GM19240 (cell line): ENCODE measurements around the gene FAM13B.
A peak's percentile ranks its signal among the peaks of the same experiment; 100 is the strongest.

ENCODE experiments used
- DNase-seq: peaks from one replicate; pipeline ENCODE4 v3.0.0; 2011; ENCODE audit warnings: low spot score; ENCODE audit not compliant: insufficient read length

Gene FAM13B

DNA sequence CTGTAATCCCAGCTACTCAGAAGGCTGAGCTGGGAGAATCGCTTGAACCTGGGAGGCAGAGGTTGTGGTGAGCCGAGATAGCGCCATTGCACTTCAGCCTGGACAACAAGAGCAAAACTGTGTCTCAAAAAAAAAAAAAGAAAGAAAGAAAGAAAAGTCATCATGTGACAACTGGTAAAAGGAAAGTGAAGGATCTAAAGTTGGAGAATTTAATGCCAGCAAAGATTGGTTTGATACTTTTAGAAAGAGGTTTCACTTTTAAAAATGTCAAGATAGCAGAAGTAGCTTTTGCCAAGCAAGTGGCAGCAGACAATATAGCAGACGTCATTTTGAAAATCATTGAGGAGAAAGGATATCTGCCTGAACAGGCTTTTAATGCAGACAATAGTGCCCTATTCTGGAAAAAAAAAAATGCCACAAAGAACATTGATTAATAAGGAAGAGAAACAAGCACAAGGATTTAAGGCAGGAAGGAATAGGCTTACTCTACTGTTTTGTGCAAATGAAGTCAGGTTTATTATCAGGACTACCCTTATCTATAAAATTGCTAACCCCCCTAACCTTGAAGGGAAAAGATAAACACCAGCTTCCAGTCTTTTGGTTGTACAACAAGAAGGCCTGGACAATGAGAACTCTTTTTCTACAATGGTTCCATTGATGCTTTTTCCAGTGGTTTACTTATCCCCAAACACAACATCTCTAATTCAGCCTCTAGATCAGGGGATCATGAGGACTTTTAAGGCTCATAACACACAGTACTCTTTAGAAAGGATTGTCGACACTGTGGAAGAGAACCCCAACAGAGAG lies 131.7 kb downstream of the FAM13B start:
- DNase-seq: no peak

DNA sequence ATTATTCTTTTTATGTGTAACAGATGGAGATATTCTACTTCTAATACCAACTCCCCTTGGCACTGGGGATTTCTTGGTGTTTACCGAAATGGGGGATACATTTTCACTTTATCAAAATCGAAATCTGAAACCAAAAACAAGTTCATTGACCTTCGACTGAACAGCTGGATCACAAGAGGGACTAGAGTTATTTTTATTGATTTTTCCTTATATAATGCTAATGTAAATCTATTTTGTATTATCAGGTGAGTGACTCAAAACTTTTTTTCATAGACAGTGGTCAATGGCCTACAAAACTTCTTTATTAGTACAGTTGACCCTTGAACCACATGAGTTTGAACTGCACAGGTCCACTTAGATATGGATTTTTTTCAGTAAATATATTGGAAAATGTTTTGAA lies 133.4 kb downstream of the FAM13B start:
- no peak for DNase-seq

DNA sequence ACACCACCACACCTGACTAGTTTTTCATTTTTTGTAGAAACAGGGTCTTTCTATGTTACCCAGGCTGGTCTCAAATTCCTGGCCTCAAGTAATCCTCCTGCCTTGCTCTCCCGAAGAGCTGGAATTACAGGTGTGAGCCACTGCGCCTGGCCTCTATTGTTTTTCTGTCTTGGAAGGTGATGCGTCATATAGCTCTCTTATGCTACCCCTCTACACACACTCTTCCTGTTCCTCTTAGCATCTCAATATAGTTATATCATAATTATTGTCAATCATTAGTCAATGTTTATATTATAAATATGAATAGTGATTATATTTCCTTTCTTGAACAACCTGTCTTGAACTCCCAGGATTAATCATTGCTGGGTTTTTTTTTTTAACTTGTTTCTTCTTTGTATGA lies 136.3 kb downstream of the FAM13B start:
- DNase-seq: no peak

DNA sequence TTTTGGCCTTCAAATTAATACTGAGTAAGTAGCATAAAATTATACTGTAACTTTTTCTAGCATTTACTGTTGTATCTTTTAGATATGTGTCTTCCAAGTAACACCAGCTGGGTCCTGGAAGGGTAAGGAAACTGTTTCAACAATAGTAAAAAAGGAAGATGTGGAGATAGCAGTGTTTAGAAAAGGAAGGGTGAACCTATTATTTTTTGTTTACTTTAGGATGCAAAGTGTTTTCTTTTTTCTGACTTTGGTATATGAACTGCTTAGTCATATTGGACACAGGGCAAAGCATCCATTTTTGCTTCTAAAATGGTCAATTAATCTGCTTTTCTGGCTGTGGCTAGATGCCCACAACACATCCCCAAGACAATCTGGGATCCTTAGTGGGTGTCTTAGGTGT lies 138.3 kb downstream of the FAM13B start:
- no peak for DNase-seq

DNA sequence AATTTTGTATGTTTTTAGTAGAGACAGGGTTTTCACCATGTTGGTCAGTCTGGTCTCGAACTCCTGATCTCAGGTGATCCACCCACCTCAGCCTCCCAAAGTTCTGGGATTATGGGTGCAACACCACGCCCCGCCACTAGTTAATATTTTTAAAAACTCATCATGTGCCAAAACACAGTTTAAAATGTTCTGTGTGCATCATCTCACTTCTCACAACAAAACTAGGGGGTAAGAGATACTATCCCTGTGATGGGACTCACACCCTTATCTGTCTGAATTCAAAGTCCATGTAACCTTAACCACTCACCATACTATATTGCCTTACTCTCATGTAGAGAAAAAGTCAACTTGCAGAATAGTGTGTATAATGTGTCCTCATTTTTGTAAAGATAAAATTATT lies 141.0 kb downstream of the FAM13B start:
- DNase-seq: no peak

DNA sequence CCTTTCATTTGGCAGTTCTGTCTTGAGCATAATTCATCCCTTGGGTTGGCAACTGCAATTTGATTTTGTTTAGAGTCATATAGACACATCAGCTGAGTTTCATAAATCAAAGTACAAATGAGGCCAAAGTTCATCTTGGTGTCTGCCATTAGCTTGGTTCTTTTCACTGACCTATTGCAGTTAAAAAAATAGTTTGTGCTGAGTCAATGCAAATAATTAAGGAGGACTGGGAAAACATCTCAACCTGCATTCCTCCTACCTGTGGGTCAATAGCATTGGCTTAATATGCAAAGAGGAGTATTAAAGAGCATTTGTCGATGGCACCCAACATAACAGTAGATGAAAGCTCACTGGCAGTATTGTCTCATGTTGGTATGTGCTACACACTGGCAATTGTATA lies 142.0 kb downstream of the FAM13B start:
- no peak for DNase-seq

DNA sequence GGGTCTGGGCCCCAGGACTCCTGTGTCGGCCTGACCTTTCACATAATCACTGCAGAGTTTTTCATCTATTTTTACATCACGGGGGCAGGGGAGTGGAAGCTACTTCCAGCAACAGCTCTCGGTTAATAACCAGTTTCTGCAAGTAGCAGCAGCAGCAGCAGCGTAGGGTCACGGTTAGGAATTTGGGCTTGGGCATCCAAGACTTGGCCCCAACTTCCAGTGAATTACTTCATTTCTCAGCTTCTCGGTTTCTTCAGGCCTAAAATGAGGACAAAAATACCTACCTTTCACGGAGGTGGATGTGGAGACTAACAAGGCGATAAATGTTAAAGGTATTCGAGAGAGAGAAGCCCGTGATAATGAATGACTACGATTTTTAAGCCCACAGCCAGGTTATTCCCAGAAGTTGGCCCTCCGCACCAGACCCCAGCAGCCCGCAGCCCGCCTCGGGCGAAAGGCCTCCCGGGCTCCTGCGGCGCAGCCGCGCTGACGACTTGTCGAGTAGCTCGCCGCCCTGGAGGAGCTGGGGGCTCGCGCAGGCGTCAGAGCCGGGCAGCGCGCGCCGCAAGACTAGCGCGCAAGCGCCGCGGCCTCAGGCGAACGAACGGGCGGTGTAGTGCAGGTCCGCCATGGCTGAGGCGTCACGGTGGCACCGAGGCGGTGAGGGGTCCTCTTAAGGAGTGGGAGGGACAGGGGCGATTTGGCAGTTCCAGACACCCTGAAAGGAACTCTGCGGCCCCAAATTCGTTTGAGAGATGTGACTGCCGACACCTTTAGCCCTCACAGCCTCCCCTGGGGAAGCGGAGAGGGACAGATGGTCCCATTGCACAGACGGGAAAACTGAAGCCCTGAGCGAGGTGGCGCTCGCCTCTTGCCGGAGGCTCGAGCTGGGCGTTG lies 143.8 kb downstream of the FAM13B start, which contains the start of gene PKD2L2:
Gene PKD2L2 (plus strand): TSS at position 595 of the 897 bp plus-strand sequence. CDS start 35 bp downstream, at position 630.
- peak; percentile 19 for DNase-seq

DNA sequence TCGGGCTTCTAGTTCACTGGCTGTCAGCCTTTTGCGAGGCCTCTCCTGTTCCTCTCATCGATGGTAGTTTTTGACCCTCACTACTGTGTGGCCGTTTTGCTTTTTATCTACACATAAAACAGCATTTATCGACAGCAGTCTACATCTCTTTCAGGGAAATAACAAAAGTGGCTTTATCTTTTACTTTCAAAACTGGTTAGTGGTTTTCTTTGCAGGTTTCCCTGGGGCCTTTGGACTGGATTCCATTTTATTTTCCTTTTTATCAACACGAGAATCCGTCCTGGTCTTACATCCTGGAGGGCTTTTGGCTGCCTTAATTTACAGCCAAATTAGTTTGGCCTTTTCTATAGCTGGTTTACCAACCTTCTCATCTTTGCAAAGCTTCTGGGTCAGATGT lies 144.4 kb downstream of the FAM13B start:
- DNase-seq: no peak
